ENCODE results near the gene COL28A1. TPM values are rescaled to one million over a fixed set of nuclear protein-coding genes. Genes with fewer than 3 reads are reported as not detected.
"Not testable (repeated sequence)": the region's sequence is repeated elsewhere in the genome, so short reads cannot be mapped to it uniquely, and the experiment has no call there.

Gene COL28A1
- total RNA-seq, 1 donor from 2014 or later: 3.7 TPM

DNA sequence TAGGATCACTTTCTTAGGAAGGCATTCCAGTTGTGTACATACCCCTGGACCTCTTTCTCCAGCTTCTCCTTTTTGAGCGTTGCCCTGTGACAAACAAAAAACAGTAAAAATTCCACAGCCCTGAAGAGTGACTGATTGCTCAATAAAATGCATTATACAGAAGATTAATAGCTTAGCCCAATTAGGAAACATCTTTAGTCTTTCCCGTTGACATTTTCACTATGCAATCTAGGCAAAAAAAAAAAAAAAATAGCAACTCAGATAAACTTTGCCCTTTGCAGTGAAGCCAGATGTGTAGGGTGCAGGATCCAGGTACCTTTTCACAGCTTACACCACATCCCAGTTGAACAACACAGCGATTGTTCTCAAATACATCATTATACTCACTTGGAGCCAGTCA, 17.9 kb downstream of the COL28A1 start:
- no peak for DNase-seq (ENCODE audit: low spot score)

DNA sequence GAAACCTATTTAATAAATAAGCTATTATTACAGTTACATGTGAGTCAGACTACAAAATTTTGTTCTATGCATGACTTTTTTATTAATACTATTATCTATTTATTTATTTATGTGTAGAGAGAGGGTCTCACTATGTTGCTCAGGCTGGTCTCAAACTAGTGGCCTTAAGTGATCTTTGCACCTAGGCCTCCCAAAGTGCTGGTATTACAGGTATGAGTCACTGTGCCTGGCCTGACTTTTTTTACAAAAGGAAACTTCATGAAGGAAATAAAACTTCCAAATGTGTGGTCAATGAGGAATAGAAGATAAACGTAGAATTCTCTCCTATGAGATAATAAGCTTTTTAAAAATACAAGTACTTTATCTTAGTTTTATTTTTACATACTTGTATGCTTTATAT, 19.0 kb downstream of the COL28A1 start:
- DNase-seq (ENCODE audit: low spot score): no peak

DNA sequence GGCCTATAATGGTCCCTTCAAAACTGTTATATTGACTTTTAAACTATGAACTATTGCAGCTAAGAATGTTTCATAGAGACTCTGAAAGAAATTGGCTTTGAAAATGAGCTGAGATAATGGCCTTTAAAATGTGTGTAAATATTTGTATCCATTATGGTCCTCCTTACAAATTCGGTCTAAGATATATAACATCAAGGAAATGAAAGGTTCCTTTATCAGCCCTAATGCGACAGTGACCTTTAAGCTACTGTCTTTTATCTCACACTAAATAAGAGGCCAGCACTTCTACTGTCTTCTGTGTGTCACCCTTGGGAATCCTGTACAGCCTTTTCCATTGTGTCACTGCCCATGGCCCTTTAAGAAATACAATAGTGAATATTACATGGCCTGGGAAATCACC, 19.5 kb downstream of the COL28A1 start:
- DNase-seq (ENCODE audit: low spot score): no peak

DNA sequence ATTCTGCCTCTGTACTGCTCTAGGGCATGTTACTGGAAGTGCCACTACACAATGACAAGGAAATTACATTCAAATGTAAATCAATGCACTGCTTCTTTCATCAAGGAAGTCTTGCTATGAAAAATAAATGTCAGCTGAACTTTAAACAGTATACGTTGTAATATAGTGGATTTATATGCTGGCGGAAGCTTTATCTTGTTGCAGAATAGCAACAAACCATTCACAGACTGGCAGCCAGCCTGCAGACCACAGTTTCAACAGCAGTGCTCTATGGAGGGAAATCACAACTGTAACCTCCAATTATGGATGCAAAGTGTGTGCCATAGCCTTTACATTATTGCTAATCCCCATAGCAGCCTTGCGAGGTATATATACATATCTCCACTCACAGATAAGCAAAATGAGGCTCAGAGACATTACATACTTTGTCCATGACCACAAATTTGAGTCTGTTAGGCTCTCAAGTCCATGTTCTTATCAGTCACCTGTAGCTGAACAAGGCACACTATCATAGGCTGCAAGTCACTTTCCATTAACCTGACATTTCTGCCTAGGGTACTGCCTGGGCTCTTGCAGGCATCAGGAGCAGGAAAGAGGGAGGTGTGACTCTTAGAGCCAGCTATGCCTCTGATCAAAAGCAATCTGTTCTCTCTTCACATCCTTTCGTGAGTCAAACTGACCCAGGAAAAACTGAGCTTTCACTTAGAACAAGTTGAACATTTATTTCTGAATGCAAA, 22.6 kb downstream of the COL28A1 start:
- DNase-seq (ENCODE audit: low spot score): no peak

DNA sequence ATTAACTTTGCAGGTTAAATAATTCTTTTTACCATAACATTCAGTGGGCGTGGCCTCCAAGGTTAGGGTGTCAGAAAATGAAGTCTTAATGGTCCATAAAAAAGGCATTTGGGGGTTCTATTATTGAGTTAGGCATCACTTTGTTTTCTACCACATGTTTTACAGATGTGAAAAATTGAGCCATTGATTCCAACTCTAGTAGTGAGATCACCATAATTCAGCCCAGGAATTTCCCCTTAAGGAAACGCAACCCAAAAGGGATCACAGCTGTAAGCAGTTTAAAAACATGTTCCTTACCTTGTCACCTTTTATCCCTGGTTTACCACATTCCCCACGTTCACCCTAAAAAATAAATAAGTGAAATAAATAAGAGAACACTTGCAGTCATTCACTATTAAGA, 24.9 kb downstream of the COL28A1 start:
- DNase-seq (ENCODE audit: low spot score): no peak

DNA sequence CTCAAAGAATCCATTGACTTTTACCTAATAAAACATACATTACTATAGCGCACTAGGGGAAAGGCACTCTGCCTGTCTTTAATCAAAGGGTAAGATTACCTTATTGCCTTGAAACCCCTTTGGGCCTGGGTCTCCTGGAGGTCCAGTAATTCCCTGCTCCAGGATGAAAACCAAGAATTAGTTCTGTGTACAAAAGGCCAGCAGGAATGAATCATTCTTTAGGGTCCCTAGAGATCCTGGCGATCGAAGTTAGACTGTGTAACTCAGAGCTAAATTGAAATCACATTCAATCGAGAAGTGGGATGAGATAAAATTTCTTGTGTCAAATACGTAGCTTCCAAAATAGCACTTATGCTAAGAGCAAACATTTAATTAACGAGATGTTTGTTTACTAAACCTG, 29.8 kb downstream of the COL28A1 start:
- DNase-seq (ENCODE audit: low spot score): no peak

DNA sequence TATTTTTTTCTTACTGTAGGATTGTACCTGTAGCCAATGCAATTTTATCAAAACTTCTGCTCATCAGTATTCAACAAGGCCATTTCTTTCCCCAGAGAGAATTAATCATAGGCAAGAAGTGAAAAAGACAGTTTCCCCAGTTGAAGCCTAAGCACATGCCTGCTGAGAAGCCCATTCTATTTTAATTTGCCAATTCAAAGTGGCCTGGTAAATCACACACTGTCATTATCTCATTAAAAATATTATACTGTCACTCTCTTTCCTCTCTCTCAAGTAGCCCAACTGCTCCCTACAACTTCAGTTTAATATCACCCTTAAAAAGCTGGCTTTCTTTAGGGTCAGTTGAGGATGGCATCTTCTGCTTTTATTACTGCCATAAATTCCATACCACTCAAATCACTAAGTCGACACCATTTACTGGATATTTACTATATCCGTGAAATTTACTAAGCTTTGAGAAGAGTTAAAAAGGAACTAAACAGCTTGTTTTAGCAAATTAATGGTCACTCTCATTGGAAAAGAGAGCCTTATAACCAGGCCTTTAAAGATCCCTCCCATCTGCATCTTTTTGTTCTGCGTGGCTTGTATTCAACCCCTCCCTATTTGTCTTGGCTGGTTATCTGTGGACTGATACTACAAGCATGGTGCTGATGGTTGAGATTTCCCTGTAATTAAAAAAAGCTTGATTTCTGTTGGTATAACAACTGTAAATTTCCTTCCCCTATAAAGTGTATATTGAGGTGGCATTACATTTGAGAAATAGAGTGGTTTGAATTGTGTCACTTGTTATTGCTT, 30.6 kb downstream of the COL28A1 start:
- DNase-seq (ENCODE audit: low spot score): no peak

DNA sequence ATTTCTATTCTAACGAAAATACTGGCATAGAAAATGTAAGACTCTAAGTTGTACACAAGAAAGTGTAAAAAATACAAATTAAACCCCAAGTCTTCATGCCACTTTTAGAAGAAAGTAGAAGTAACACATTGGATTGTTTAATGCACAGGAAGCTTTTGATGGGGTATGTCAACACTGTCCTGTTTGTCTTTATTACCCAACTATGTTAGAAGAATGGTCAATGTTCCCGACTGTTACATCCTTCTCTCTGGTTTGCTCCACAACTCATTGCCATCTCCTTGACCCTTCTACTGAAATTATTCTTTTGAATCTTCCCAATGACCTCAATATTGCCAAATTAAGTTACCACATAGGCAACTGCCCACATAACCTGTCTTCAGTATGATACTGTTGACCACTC, 35.8 kb downstream of the COL28A1 start:
- no peak for DNase-seq (ENCODE audit: low spot score)

DNA sequence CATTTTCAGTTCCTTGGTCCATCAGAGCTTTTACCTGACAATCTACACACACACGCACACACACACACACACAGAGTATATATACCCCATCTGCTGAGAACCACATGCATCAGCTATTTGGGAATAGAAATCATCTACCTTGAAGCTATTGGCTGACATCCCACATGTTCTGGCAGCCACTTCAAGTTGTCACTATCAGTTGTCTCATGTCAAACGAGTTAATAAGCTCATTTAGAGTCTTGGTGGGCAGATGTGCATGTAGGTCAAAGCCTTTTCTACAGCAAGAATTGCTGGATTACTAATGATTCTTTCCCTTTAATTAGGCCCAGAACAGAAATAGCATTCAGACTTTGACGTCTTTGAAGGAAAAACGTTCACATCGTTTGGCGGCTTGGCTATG, 36.8 kb downstream of the COL28A1 start:
- DNase-seq (ENCODE audit: low spot score): no peak

DNA sequence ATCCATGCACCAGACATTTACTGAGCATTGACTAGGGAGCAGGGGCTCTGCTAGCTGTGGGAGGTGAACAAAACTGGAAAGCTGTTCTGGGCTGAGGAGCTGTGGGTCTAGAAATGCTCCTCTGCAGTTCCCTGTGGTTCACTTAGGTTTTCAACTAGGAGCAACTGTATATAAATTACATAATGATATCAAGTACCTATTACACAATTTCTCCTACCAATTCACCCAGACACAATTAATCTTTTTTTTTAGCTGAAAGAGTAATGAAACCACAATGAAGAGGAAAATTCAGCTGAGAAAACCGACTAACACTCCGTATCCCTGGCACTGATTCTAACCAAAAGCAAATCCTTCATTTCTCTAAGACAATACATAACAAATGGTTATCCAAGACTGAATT, 39.4 kb downstream of the COL28A1 start:
- no peak for DNase-seq (ENCODE audit: low spot score)

DNA sequence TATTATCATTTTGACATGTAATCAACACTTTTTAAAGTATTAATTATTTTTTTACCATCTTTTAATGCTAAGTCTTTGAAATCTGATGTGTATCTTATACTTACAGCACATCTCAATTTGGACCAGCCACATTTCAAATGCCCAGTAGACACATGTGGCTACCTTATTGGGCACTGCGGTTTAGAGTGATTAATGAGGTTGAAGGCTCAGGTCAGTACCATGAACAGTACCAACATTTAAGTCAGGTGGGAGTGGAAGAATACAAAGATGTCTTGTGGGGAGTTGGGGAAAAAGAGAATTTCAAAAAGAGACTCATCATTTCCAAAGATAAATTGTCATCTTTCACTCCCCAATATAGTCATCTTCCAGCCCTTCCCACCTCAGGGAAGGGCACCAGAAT, 40.5 kb downstream of the COL28A1 start:
- no peak for DNase-seq (ENCODE audit: low spot score)

DNA sequence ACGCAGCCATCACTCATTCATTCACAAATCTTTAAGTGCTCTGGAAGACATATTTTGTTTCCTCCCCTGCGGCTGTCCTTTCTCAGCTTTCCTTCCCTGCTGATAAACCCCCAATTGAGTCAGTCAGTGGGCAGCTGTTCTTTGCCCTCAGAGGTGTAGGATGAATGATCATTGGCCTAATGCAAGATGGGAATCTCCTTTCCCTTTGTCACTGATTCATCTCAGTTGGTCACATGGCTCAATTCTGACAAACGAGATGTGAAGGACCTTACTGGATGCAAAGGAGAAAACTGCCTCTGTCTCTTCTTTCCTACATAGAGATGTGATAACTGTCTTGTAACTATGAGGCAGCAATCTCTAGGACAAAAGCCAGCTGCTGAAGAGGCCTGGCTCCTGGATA, 44.6 kb downstream of the COL28A1 start:
- no peak for DNase-seq (ENCODE audit: low spot score)

DNA sequence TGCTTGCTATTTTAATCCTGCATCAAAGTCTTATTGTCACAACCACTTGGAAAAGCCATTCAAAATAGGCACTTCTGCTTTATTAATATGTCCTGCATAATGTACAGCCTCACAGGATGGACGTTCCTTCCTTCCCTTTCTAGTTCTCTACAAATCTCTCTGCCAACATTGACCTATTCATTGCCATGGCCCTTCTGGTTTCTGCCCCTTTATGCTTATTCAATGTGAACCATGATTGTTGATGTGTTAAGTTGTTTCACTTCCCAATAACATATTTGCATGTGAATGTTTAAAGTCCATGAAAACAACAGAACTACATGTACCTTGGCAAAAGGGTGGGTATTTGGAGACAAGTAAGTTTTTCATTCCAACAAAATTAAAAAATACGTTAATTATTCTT, 45.7 kb downstream of the COL28A1 start:
- no peak for DNase-seq (ENCODE audit: low spot score)

DNA sequence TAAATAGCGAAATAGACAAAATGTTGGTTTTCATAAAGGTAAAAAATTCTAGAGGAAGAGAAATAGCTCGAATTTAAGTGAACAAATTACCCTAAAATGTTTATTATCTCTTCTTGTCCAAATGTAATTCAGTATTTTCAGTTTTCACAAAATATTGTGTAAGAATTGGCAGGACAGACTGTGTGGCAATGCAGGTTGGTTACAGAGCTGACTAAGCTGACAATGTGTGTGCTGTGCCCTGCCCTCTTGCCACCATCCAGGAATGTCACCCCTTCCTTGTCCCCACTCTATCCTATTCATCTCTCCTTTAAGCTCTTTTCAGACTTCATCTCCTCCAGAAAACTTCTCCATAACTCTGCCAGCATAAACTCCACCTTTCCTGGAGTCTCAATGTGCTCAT, 46.1 kb downstream of the COL28A1 start:
- no peak for DNase-seq (ENCODE audit: low spot score)

DNA sequence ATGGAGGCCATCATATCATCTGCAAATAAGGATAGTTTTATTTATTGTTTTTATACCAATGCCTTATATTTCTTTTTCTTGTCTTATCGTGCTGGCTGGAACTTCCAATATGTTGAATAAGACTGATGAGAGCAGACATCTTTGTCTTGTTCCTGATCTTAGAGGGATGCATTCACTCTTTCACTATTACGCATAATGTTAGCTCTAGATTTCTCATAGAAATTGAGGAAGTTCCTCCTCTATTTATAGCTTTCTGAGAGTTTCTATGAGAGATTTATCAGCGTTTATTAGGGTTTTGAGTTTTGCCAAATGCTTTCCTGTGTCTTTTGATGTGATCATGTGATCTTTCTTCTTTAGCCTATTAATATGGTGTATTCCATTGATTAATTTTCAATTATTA, 49.3 kb downstream of the COL28A1 start:
- DNase-seq (ENCODE audit: low spot score): no peak

DNA sequence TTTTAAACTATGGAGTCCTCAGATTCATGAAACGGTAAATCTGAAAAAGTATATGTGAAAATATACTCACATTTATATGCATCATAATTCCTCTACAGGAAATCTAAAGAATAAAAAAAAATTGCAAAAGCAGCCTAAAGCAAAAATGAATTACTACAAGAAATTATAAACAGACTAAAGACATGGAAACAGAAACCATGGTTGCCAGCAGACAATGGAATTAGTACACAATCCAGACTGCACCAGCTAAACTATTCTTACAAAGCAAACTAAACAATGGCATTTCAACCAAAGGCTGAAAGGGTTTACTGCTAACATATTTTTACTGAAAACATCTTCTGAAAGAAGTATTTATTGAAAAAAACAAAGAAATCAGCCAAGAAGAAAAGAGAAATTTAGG, 51.6 kb downstream of the COL28A1 start:
- no peak for DNase-seq (ENCODE audit: low spot score)

DNA sequence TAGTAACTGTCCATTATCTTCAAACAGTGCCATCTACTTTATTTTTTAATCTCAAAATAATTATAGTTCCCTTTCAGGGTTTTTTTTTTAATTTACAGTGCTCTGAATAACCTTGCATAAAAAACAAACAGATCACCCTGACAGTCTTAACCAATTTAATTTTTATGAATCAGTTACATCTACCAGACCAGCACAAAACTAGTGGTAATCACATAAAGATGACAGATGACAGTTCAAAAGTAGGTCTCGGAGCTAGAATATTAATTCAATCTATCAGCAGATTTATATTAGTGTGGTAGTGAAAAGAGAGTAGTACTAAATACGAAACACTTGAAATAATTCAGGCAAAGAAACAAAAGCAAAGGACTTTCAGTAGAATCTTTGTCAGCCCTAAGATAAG, 53.9 kb downstream of the COL28A1 start:
- DNase-seq (ENCODE audit: low spot score): no peak

DNA sequence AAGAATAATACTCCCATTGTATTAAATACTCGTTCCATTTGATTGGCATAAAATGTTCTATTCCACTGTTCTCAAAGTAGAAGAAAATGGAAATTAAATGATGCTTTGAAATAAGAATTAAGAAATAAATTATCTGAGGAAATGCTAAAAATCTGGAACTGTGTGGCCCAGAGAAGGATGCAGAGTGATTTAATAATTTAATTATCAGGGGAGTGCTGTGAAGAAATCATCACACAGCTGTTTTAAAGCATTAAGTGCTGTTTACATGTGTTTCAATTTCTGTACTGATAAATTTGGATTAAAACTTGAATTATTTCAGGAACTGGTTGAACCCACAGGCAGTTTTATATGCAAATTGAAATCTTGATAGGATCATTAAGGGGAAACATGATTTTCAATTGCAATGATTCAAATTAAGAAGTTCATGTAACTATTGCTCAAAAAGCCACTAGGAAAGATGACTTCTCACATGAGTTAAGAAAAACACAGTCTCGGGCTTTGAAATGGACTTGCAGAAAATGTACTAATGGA, 56.3 kb downstream of the COL28A1 start:
- DNase-seq (ENCODE audit: low spot score): no peak

DNA sequence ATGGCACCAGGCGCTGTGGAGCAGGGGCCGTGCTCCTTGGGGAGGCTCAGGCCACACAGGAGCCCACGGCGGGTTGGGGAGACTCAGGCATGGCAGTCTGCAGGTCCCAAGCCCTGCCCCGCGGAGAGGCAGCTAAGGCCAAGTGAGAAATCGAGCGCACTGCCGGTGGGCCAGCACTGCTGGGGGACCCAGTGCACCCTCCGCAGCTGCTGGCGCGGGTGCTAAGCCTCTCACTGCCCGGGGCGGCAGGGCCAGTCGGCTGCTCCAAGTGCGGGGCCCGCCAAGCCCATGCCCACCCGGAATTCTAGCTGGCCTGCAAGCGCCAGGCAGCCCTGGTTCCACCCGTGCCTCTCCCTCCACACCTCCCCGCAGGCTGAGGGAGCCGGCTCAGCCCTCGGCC, 57.1 kb downstream of the COL28A1 start:
- no peak for DNase-seq (ENCODE audit: low spot score)

DNA sequence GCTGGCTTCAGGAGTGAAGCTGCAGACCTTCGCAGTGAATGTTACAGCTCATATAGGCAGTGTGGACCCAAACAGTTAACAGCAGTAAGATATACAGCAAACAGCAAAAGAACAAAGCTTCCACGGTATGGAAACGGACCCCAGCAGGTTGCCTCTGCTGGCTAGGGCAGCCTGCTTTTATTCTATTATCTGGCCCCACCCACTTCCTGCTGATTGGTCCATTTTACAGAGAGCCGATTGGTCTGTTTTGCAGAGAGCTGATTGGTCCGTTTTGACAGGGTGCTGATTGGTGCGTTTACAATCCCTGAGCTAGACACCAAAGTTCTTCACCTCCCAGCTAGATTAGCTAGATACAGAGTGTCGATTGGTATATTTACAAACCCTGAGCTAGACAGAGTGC, 58.0 kb downstream of the COL28A1 start:
- not testable (repeated sequence) for DNase-seq (ENCODE audit: low spot score)

DNA sequence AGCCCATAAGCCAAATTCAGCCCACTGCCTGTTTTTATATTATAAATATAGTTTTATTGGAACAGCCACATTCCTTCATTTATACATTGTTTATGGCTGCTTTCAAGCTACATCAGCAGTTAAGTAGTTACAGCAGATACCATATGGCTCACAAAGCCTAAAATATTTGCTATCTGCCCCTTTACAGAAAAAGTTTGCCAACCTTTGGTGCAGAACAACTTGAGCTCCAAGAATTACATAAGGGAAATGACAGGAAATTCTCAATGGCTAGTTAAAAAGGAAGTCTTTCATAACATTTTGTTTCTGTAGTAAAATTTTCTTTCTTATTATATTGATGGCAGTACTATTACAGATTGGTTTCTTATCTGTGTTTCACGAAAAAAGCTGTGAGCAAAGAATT, 59.3 kb downstream of the COL28A1 start:
- DNase-seq (ENCODE audit: low spot score): no peak

DNA sequence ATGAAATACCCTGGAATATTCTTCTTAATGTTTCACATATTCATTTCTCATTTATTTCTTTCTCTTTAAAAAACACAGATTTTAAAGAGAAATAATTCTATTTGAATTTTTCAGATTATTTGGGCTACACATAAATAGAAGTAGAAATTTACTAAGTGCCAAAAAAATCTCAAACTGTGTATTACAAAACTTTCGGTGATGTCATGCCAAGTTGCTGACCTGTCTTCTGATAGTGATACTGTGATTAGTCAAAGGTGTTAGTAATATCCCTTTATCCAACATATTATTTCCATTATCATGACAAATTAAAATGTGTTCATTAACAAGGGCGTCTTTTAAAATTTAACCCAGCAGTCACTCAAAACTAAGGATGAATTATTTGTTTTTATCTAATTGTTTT, 60.1 kb downstream of the COL28A1 start:
- DNase-seq (ENCODE audit: low spot score): no peak

DNA sequence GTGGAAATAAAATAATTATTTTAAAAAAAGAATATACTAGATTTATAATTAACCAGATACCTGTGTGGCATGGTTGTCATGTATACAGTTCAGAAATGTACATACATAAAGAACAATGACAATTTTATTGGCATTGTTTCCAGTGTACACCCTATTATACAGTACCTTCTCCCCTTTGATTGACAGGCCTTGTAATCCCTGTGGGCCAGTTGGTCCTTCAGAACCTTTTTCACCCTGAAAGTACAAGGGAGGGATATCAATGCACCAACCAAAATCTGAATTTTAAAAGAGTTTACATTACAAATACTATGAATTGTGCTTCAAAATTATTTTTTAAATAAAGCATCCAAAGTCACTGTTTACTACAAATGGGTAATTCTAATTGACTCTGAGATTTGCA, 61.2 kb downstream of the COL28A1 start:
- DNase-seq (ENCODE audit: low spot score): no peak

Data from ureter (tissue), 1 donor.